DMS114 treated with DMSO at 0.1 percent for 48 hours (cell line): ENCODE data around the gene FAM149A.
A peak's percentile ranks its signal among the peaks of the same experiment; 100 is the strongest.

ENCODE experiments used
- DNase-seq: peaks from one replicate; lab custom pipeline; 2025; ENCODE audit not compliant: unreplicated experiment; lab: John Stamatoyannopoulos, UW

FAM149A gene

DNA sequence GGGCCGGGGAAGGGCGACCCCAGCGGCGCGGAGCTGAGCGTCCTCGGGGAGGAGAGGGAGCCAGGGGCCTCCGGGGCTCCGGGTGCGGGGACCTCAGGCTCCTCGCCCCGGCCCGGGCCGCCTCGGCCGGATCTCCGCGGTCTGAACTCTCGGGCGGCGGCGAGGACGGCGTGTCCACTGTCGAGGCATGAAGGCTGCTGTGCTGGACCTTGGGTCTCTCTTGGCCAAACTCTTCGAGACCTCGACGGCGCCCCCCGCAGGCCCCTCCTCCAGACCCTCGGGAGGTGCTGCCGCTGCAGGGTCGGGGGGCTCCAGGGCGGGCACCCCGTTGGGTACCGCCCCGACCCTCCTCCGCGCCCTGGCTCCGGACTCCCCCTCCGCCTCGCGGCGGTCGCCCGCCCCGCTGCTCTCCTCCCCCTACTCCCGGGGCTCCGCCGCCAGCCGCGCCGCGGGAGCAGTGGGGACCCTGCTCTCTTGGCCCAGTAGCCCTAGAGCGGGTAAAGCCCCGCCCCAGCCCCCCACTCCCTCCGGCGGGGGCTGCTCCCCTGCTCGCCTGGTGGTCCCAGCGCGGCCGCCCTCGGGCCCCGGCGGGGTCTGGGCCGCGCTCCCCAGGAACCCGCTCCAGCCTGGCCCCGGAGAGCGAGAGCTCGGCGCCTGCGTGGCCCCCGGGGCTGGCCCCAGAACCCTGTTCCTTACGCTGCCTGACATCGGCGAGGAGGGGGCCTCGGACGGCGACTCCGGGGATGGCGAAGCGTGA is 564 bp downstream of the FAM149A start:
- no peak for DNase-seq

DNA sequence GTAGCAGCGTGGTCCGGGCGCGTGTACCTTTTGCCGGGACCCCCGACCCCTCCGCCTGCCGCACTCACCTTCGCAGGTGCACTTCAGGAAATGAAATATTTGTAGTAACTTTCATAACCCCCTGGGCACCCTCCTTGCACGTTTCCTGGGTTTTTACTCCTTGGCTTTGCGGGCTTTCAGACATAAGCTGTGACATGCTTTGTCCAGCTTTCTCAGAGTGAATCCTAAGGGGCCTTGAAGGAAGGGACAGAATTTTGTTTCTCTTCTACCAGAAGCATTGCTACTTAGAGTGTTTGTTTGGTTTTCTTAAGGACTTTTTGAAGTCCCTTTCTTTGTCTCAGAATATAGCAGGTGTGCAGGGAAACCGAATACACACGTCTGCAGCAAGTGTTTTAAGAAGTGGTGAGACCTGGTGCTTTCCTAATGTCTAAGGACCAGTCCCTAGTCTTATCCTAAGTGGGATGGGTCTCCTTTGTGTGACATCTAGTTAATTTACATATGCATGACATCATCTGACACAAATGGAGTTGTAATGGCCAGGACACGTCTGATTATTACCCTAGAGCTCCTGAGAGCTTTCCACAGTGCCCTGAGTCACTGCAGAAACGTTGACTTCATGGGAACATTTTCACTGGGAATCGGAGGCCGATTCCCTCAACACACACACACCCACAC is 1.3 kb downstream of the FAM149A start:
- no peak for DNase-seq

DNA sequence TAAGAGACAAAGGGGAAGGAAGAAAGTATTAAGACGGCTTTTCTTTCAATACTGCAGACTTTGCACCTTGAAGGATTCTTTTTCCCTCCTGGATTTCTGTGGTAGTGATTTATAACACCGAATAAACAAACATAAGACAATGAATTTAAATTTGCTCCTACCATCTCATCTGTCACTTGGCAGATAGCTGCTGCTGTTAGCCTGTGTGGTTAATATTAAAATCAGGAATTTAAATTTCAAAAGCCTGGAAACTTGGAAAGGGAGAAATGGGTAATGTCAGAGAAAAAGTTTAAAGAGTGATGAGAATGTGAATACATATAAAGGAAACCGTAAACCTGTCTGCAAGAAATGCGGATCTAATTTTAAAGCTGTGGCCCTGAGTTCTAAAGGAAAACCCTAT is 3.4 kb downstream of the FAM149A start:
- DNase-seq = no peak

DNA sequence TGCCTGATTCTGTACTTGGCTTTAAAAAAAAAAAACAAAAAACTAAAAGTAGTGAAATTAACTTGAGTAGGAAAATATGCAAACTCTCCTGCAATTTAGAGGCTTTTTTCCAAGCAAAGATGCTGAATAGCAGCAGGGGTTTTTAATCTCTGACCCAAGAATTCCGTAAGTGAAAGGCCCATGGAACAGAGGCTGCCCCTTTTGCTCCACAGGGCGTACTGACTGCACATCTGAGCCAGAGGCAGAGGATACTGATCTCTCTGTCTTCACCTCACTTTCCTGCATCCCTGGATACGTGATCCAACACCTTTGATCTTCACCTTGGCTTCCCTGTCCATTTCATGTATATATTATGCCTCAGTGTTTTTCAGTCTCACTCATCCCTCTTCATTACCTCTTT is 3.9 kb downstream of the FAM149A start:
- no peak for DNase-seq

DNA sequence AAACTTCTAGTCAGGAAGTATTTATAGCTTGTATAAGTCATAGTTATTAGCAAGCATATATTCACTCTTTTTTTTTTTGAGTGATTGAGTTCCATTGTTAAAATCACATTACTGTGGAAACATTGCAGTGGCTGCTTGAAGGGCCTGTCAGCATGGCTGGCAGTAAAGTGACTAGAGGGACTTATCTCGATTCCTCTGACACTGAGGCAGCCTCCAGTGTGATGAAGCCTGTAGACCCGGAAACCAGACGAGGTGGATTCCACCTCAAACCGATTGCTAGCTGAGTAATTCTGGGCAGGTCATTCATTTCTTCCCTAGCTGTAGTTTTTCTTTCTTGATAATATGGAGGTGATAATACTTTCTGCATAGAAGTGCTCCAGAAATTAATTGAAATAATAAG is 4.7 kb downstream of the FAM149A start:
- DNase-seq = no peak

DNA sequence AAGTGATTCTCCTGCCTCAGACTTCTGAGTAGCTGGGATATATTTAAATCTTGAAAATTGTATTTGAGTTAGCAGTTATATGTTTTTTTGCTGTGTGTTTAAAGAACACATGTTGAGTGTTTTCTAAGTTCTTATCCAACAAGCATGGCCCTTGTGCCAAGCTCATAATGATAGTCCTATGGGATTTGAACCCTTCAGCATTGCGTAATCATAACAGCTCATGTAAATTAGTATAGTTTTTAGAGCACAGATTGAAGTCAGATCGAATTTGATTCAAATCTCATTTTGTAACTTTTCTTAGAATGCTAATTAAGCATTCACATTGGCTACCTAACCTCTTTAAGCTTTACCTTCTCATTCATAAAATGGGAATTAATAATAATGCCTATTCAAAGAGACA is 12.2 kb downstream of the FAM149A start:
- no peak for DNase-seq

DNA sequence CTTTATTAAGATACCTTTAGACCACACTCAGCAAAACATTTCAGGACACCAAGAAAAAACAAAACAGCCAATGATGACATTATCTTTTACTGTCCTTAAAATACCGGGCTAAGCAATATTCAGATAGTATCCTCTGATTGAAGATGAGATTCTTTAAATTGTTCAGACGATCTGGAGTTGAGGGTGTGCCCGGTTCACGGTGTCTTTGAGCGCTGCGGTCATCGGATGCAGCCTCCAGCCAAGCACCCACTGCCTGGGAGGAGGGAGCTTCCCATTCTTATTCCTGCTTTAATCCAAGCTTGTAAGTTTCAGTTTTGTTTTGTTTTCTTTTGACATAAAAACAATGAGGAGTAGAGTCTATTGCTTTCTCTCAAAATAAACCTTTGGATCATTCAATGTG is 14.1 kb downstream of the FAM149A start:
- no peak for DNase-seq

DNA sequence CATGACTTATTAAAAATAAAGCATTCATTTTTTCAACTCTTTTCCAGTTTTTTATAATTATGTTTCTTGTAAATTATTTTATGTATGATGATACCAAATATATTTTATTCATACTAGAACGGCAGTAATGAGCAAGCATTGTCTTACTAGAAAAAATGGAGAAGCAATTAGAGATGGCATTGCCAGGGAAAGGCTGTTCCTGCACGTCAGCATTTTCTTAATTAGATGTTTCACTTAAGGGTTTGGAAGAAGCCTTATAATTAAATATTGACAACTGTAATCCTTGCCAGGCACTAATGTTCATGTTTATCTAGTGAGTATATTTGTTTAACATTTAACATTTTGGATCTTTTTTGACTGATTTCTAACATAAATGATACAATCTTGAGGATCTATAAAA is 16.6 kb downstream of the FAM149A start:
- no peak for DNase-seq

DNA sequence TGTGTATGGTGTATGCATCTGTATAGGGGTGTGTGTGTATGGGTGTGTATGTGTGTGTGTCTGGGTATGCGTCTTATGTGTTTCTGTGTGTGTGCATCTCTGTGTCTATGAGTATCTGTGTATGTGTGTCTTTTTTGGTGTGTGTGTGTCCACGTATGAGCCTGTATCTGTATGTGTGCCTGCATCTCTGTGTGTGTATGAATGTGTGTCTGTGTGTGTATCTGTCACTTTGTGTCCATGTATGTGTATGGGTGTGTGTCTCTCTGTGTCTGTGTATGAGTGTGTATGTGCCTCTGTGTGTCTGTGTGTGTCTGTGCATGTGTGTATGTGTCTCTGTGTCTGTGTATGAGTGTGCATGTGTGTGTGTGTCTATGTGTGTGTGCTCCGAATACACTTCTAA is 24.3 kb downstream of the FAM149A start:
- DNase-seq = no peak

DNA sequence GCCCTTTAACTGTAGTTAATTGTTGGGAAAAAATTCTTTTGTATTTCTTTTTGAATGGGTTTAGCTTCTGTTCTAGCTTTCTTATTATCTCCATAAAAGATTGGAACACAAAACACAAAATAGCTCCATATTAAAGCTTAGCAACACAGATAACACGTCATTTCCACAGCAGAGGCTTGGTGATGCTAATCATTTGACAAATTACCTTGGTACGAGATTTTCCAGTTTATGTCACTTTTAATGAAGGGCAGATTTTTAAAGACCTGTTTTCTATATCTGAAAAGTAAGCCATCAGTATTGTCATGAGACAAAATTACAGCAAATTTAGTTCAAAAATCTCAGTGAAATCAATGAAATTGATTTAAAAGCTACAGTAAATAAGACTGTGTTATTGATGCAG is 27.4 kb downstream of the FAM149A start:
- no peak for DNase-seq

DNA sequence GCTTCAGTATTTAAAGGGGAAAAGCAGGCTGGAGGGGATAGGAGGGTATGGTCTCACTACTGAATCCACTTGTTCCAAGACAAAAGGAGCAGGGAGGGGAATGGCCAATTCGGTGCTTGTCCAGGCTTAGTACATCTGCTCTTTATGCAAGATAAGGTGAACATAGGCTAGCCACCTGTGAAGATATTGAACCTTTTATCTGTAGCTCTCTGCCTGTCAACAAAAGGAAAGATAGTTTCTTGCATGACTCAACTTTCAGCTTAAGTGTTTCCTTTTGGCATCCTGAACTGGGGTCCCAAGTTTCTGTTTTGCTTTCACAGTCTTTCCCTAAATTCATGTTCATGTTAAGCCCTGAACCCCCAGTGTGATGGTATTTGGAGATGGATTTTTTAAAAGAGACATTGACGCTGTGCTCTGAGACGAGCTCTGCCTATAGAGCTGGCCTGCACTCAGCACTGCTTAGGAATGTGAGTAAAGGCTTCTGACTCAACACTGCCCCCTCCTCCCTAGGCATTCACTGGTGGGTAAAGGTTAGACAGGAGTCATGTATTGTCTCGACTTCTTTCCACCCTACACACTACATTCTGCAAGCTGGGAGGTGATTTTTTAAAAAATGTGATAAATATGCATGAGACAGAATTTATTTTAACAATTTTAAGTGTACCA is 28.2 kb downstream of the FAM149A start:
- no peak for DNase-seq

DNA sequence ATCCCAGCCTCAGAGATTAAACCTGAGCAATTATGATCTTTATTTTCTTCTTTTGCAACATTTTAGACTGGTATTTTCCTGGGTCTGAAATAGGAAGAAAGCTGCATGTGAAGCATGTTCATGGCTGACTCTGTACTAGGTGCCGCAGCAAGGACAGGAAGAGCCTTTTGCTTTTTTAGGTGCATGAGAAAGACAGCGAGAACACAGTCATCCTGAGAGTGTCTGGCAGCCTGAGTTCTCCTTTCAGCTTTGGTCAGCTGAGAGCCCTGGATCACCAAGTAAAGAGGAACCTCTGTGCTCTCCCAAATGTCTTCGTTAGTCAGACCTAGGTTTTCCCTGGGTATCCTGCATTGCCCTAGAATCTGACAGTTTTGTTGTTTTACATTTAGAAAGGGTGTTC is 29.8 kb downstream of the FAM149A start:
- DNase-seq = no peak

DNA sequence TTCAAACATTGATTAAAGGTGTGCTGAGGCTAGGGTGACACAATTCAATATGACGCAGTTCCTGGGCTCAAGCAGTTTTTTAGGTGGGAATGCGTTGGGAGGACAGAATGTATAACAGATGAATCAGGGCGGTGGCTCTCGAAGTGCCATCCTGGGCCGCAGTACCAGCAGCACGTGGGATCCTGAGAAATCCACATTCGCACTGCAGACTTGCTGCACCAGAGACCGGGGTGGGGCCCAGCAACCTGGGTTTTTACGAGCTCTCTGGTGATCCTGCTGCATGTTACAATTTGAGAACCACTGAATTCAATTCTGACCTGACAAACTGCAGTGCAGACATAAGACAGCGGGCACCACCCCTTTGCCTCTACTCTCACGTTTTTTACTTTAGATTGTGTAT is 30.4 kb downstream of the FAM149A start:
- no peak for DNase-seq

DNA sequence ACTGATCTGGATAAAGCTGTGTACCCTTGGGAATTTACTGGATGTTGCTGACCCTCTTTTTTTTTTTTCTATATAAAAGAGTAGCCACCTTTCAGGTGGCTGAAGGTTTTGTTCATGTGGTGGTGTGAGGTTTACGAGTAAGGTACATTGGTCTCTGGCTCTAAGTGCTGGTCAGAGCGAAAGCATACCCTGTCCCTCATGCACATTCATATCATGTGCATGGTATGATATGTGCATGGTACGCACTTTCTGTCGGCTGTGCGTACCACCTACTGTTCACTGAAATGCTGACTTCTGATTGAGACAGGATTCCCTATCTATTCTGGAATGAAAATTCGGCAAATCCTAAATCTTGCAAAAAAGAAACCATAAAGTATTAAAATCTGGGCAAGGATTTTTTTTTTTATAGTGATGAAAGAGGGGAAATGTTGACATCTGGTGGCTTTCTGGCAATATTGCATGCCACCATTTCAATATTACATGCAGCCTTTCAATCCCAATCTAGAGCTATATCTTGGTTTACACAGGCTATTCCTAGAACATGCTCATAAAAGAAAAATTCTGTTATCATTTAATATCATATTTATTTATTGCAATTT is 32.8 kb downstream of the FAM149A start:
- DNase-seq = peak; percentile 25

DNA sequence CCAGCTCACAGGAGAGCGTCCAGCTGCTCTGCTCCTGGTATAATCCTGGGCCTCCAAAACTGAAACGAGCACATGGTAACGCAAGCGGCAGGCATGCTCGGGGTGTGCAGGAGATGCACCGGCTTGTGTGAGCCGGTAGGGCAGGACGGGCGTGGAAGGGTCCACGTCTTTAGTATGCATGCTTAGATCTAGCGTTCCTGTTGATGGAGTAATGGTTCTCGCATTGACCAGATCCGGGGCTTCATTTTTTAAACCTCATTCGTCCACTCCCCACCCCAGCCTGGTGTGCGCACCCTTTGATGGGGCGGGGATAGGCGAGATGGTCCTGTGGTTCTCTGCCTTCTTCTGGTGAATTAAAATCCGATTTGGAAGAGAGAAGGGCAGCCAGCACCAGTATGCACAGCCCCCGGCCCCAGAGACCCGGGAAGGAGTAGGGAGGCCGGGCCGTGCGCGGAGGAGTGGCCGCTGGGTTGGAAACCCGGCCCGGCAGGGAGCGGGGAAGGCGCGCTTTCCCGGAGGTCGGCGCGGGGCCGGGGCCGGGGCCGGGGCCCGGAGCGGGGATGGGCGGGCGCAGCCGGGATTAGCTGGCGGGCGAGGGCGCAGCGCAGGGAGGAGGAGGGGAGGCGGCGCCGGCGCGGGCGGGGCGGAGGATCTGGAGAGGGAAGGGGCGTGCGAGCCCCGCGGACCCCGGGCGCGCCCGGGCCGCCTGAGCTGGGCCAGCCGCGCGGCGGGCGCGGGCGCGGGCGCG is 39.9 kb downstream of the FAM149A start:
- DNase-seq = peak; percentile 30

DNA sequence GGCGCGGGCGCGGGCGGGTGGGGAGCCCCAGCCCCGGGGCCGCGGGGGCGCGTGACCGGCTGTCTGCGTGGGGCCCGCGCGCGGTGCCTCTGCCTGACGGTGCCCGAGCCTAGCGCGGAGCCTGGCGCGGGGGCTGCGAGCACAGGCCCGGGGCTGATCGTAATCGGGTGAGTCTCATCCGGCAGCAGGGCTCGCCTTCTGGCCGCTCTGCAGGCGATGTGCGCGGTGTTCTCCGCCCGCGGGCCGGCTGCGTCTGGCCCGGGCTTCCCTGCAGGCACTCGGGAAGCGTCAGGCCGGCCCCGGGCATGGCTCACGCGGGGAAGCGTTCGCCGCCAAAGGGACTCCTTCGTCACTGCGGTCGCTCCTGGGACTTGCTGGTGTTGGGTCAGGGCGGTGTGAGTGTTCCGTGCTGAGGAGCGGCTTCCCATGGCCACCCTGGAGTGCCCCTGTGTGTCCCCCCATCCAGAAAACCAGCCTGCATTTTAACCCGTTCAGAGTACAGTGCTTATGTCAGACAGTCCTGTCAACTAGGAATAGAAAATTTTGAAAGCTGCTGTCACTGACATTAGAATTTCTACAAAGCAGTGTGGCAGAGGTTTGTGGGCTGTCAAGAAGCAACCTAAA is 40.6 kb downstream of the FAM149A start:
- DNase-seq = no peak

DNA sequence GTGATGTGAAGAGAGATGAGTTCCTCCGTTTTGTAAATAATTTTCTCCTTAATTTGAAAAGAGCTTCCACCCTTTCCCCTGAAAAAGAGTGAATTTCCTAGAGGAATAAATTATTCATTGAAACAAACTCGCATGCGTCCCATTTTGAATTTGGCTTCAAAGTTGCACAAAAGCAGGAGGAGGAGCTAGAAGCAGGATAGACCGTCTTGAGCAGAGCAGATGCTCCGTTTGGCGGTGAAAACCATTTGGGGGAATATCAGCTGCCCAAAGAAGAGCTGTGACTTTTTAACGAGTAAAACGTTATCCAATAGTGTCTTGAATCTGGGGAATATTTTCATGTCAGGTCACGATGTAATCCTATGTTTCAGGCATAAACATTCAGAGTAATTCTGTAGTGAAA is 42.0 kb downstream of the FAM149A start:
- DNase-seq = no peak

DNA sequence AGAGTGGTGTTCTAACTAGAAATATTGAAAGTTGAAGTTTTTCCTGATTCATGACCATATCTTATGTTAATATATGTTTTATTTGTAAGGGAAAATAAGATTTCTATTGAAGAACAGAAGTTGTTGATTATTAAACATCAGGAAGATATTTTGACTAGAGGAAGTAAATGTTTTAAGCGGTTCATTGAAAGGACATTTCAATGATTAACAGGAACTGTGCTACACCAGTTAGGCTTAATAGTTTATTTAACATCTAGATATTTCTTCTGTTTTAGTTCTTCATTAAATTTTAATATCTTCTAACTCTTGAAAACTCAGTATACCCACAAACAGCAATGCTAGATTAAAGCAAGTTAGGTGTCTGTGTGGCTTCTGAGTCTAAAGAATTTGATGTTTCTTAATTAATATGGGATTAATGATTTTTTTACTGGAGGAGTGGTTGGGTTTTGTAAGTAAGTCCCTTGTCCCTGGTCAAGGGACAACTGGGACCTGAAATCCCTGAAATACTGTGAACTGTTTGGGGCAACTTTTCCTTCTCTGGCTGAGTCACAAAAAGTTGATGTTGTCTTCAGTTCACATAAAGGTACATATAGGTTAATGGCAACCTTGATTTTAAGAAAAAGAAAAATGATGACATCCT is 44.0 kb downstream of the FAM149A start:
- DNase-seq = no peak

DNA sequence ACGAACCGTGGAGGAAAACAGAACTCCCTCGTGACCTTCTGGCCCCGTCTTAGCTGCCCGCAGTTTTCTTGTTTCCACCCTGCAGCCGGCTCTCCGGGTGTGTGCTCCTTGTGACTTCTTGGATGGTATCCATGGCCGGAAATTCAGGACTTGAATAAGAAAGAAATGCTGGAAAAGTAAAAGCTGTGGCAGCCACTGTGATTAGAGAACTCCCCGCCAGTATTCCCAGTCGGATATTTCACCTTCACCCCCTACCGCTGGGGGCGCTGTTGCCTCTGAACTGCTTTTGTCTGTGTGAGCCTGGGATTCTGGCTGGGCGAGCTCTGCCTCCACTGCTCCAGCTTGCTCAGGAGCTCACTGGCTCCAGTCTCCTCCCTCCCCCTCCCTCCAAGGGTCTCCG is 45.4 kb downstream of the FAM149A start:
- no peak for DNase-seq

DNA sequence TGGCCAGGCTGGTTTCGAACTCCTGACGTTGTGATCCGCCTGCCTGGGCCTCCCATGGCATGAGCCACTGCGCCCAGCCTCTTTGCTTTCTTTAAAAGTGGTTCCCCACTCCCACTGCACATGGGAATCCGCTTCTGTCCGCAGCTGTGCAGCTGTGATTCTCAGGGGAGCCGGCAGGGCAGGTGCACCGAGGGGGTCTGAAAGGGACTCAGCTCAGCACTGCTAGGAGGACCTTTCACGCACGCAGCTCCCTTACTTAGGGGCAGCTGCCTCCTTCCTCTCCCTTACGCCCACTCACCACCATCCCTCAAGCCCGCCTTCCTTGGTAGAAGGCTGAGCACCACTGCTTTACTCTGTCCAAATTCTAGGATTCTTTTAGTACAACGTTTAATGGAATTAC is 46.4 kb downstream of the FAM149A start:
- DNase-seq = no peak
